Fibroblast of lung (primary cell): ENCODE measurements around the gene SCRN2.

ENCODE experiments used
- CTCF ChIP-seq, 2 donors: IDR thresholded peaks in 1 of 2; conservative IDR thresholded peaks in 1 of 2; 1 replicate in 1 of 2; 2 replicates in 1 of 2; pipeline ENCODE4 v1.5.1; 2011 to 2012; ENCODE audit warnings: low read length in 2 of 2, control low read depth in 1 of 2, inconsistent platforms in 1 of 2, low read depth in 1 of 2, mild to moderate bottlenecking in 1 of 2
- EZH2 ChIP-seq: IDR thresholded peaks from 2 replicates; pipeline ENCODE4 v1.5.1; 2012; ENCODE audit warnings: low read length, control low read depth, mild to moderate bottlenecking; ENCODE audit errors: missing control alignments

DNA sequence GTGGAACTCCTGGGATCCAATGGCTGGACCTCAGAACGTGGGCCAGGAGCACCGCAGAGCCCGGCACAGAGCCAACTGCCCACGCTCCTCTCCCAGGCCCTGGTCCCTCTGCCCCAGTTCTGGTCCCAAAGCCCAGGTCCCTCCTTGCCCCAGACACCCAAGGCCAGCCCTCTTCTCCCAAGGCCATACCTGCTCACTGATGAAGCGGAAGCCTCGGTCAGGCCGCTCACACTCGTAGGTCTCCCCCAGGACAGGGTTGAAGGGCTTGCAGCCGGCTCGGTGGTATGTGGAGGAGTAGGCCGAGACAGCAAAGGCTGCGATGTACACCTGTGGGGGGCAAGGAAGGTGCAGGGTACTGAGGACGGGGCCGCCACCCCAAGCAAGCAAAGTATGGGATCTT is 28.0 kb downstream of the SCRN2 start:
- TF ChIP-seq CTCF (conservative IDR thresholded peaks at IDR 0.05 in 1 of 2, IDR thresholded peaks at IDR 0.05 in 1 of 2; ENCODE audit: low read depth in 1 of 2, low read length in 2 of 2) (no peak), EZH2 (no peak)
